WERI-Rb-1 (cell line): ENCODE data around the gene NBEAL1.
"Not testable (repeated sequence)": the region's sequence is repeated elsewhere in the genome, so short reads cannot be mapped to it uniquely, and the experiment has no call there.

ENCODE experiments used
- DNase-seq: peaks from one replicate; pipeline ENCODE4 v3.0.0-alpha.2; 2020
- H3K27ac ChIP-seq: fragments of 250-450 bp; sonication (Bioruptor Pico); 2 replicates; pipeline ENCODE4 v1.5.1; 2020; ENCODE audit warnings: mild to moderate bottlenecking, moderate library complexity
- H3K27me3 ChIP-seq: fragments of 250-450 bp; sonication (Bioruptor Pico); 2 replicates; pipeline ENCODE4 v1.5.1; 2021; ENCODE audit warnings: mild to moderate bottlenecking, low read depth, moderate library complexity; ENCODE audit not compliant: insufficient read depth, severe bottlenecking
- H3K36me3 ChIP-seq: fragments of 250-450 bp; sonication (Bioruptor Pico); 2 replicates; pipeline ENCODE4 v1.5.1; 2020; ENCODE audit warnings: mild to moderate bottlenecking, moderate library complexity
- H3K4me3 ChIP-seq: 2 replicates; pipeline ENCODE4 v1.5.1; 2011; ENCODE audit warnings: low read depth, mild to moderate bottlenecking, control low read depth, low read length
- H3K9me3 ChIP-seq: fragments of 250-450 bp; sonication (Bioruptor Pico); 2 replicates; pipeline ENCODE4 v1.5.1; 2021; ENCODE audit warnings: mild to moderate bottlenecking, moderate library complexity; ENCODE audit not compliant: severe bottlenecking
- TF ChIP-seq, protein P1 (sequence below): IDR thresholded peaks from 2 replicates; pipeline ENCODE4 v1.5.1; 2011; ENCODE audit warnings: low read depth, mild to moderate bottlenecking, control low read depth, inconsistent platforms, low read length

Gene NBEAL1

DNA sequence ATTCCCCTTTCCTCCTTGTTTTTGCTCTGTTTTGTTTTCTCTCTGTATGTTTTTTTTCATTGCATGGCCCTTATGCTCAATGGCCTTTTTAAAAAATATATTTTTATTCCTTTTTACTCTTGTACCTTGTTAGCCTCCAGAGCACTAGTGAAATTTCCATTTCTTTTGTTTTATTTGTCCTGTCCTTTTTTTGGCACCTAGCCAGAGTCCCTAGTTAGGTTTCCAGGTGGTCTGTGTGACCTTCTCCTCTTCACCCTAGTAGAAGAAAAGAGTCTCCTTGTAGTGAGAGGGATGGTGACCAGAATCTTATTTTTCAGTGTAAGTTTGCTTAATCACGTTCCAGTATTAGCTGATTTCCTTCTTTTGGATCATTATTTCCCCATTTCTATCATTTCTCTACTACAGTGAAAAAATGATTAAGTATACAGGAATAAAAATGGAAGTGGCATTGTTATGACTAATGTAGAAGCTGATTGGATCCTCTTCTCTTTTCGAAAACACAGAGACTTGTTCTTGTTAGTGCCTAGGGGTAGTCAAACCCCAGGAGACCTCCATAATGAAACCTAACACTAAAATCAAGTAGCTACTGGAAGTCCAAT lies 65.9 kb downstream of the NBEAL1 start:
- TF ChIP-seq, protein P1, sequence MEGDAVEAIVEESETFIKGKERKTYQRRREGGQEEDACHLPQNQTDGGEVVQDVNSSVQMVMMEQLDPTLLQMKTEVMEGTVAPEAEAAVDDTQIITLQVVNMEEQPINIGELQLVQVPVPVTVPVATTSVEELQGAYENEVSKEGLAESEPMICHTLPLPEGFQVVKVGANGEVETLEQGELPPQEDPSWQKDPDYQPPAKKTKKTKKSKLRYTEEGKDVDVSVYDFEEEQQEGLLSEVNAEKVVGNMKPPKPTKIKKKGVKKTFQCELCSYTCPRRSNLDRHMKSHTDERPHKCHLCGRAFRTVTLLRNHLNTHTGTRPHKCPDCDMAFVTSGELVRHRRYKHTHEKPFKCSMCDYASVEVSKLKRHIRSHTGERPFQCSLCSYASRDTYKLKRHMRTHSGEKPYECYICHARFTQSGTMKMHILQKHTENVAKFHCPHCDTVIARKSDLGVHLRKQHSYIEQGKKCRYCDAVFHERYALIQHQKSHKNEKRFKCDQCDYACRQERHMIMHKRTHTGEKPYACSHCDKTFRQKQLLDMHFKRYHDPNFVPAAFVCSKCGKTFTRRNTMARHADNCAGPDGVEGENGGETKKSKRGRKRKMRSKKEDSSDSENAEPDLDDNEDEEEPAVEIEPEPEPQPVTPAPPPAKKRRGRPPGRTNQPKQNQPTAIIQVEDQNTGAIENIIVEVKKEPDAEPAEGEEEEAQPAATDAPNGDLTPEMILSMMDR: no peak
- no peak overlapping the region for H3K27ac ChIP-seq
- no peak overlapping the region for H3K4me3 ChIP-seq
- H3K27me3 ChIP-seq: no peaks in the 10 kb centered on the region
- H3K9me3 ChIP-seq: no peaks in the 10 kb centered on the region
- H3K36me3 ChIP-seq: no peaks in the 10 kb centered on the region
- no peak for DNase-seq

GRCh38 chr2:203083328-203083727 lies 68.7 kb downstream of the NBEAL1 start:
- no peak overlapping the region for H3K4me3 ChIP-seq
- no peak for DNase-seq

GRCh38 chr2:203086381-203086780 lies 71.7 kb downstream of the NBEAL1 start:
- not testable (repeated sequence) for H3K27ac ChIP-seq, DNase-seq, H3K36me3 ChIP-seq, H3K4me3 ChIP-seq, H3K27me3 ChIP-seq, H3K9me3 ChIP-seq

More at GRCh38 chr2:203083328-203083727, 68.7 kb downstream of the NBEAL1 start:
- TF ChIP-seq, protein P1: no peak
- no peaks in the 10 kb centered on the region for H3K36me3 ChIP-seq
- no peak overlapping the region for H3K27ac ChIP-seq
- no peaks in the 10 kb centered on the region for H3K27me3 ChIP-seq
- no peaks in the 10 kb centered on the region for H3K9me3 ChIP-seq

- H3K4me3 ChIP-seq, H3K27me3 ChIP-seq, DNase-seq, H3K36me3 ChIP-seq, H3K9me3 ChIP-seq, H3K27ac ChIP-seq: not testable (repeated sequence)
These were observed 76.0 kb downstream of the NBEAL1 start for GRCh38 chr2:203090721-203091120.

DNA sequence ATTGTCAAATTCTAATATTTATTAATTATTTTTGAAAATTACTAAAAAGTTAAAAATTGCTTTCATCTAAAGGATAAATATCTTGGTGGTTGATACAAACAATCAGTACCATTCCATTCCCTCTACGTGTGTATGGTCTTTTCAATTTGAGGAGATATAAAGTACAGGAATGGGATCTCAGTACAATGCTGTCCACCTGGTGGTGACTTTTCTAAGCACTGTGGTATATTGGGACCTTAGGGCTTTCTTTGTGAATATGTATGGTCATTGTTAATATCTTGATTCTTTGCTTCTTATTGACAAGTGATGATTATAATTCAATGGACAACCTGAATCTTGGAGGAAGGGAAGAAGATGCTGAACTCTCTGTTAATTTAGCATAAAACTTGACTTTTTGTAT lies 83.1 kb downstream of the NBEAL1 start:
- Histone ChIP-seq H3K36me3 (no peaks in the 10 kb centered on the region), H3K4me3 (no peak overlapping the region), H3K9me3 (no peaks in the 10 kb centered on the region), H3K27me3 (no peaks in the 10 kb centered on the region), H3K27ac (no peak overlapping the region)
- no peak for DNase-seq
- TF ChIP-seq, protein P1: peak; percentile 27

DNA sequence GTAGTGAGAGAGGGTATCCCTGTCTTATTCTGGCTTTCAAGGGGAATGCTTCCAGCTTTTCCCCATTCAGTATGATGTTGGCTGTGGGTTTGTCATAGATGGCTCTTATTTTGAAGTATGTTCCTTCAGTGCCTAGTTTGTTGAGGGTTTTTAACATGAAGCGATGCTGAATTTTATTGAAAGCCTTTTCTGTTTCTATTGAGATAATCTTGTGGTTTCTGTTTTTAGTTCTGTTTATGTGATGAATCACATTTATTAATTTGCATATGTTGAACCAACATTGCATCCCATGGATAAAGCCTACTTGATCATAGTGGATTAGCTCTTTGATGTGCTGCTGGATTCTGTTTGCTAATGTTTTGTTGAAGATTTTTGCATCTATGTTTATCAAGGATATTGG lies 87.7 kb downstream of the NBEAL1 start:
- not testable (repeated sequence) for H3K27ac ChIP-seq, DNase-seq, H3K9me3 ChIP-seq, H3K27me3 ChIP-seq, H3K4me3 ChIP-seq, H3K36me3 ChIP-seq

DNA sequence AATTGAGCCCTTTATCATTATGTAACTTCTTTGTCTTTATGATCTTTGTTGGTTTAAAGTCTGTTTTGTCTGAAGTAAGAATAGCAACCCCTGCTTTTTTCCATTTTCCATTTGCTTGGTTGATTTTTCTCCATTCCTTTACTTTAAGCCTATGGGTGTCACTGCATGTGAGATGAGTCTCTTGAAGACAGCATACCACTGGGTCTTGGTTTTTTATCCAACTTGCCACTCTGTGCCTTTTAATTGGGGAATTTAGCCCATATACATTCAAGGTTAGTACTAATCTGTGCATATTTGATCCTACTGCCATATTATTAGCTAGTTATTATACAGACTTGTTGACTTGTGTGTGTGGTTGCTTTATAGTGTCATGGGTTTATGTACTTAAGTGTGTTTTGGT lies 89.6 kb downstream of the NBEAL1 start:
- no peak overlapping the region for H3K4me3 ChIP-seq
- no peaks in the 10 kb centered on the region for H3K9me3 ChIP-seq
- no peaks in the 10 kb centered on the region for H3K27me3 ChIP-seq
- no peak overlapping the region for H3K27ac ChIP-seq
- TF ChIP-seq, protein P1: no peak
- no peaks in the 10 kb centered on the region for H3K36me3 ChIP-seq
- DNase-seq: no peak
